Frontal cortex (tissue), 4 donors: ENCODE data around the gene KLB. TPM values are rescaled to one million over a fixed set of nuclear protein-coding genes. Genes with fewer than 3 reads are reported as not detected.
"Not testable (repeated sequence)": the region's sequence is repeated elsewhere in the genome, so short reads cannot be mapped to it uniquely, and the experiment has no call there.

Experiments
- DNase-seq, 2 donors: peaks; one replicate each; pipeline ENCODE4 v3.0.0; 2012; ENCODE audit warnings: low spot score in 2 of 2
- FAIRE-seq: peaks from 2 replicates; lab custom pipeline; 2012; peaks lifted over from hg19 to GRCh38; lab: Jason Lieb, UNC
- total RNA-seq: library from RNA; depleted of rRNA; stranded (reverse); fragments of >200 nt; gene quantifications from one replicate; pipeline ENCODE4 v1.2.3, GENCODE V29; 2014
- donor health status: control.
- donor health status: control.
- donor health status: control.

Gene KLB
- under 0.01 TPM for total RNA-seq

- DNase-seq (no peak), FAIRE-seq (no peak)
Observed at GRCh38 chr4:39406763-39407583, at the start of gene KLB. TSS of gene KLB (plus strand) at chr4:39406930. CDS start at chr4:39406950, 20 bp downstream.

- FAIRE-seq (no peak), DNase-seq (no peak)
Observed at GRCh38 chr4:39357002-39357401, 49.7 kb upstream of the KLB start.

- not testable (repeated sequence) for DNase-seq, FAIRE-seq
Observed at GRCh38 chr4:39360611-39361010, 46.1 kb upstream of the KLB start.

GRCh38 chr4:39362827-39363226 is 43.9 kb upstream of the KLB start:
- no peak for DNase-seq
- no peak for FAIRE-seq

GRCh38 chr4:39363773-39364393 is 42.8 kb upstream of the KLB start:
- no peak for FAIRE-seq
- no peak for DNase-seq

- FAIRE-seq (no peak), DNase-seq (no peak)
Observed at GRCh38 chr4:39365360-39365759, 41.4 kb upstream of the KLB start.

- no peak for FAIRE-seq
- DNase-seq, result peak; percentile 69 to 80
Observed at GRCh38 chr4:39365830-39366771, 40.6 kb upstream of the KLB start, which contains the start of gene RFC1. TSS of gene RFC1 (minus strand) at chr4:39366362. CDS start at chr4:39366241, 121 bp downstream.

- no peak for DNase-seq
- FAIRE-seq, result no peak
Observed at GRCh38 chr4:39367166-39367565, 39.6 kb upstream of the KLB start.

GRCh38 chr4:39369301-39369700 is 37.4 kb upstream of the KLB start:
- FAIRE-seq, result no peak
- DNase-seq, result no peak

GRCh38 chr4:39371209-39371608 is 35.5 kb upstream of the KLB start:
- FAIRE-seq, DNase-seq: not testable (repeated sequence)

- no peak for FAIRE-seq
- DNase-seq, result no peak
Observed at GRCh38 chr4:39375478-39375877, 31.3 kb upstream of the KLB start.

GRCh38 chr4:39383690-39384089 is 23.0 kb upstream of the KLB start:
- no peak for FAIRE-seq
- DNase-seq, result no peak

GRCh38 chr4:39384563-39384962 is 22.2 kb upstream of the KLB start:
- no peak for FAIRE-seq
- no peak for DNase-seq

GRCh38 chr4:39390603-39391002 is 16.1 kb upstream of the KLB start:
- FAIRE-seq (no peak), DNase-seq (no peak)

GRCh38 chr4:39394706-39395105 is 12.0 kb upstream of the KLB start:
- FAIRE-seq (no peak), DNase-seq (no peak)

- not testable (repeated sequence) for DNase-seq, FAIRE-seq
Observed at GRCh38 chr4:39401640-39402039, 5.1 kb upstream of the KLB start.

GRCh38 chr4:39407584-39407885 is 805 bp downstream of the KLB start:
- DNase-seq (no peak), FAIRE-seq (no peak)

GRCh38 chr4:39410415-39410814 is 3.7 kb downstream of the KLB start:
- FAIRE-seq (no peak), DNase-seq (no peak)

- DNase-seq, FAIRE-seq: not testable (repeated sequence)
Observed at GRCh38 chr4:39411561-39411960, 4.8 kb downstream of the KLB start.

GRCh38 chr4:39415678-39416283 is 9.1 kb downstream of the KLB start:
- no peak for FAIRE-seq

More at GRCh38 chr4:39415678-39416283, 9.1 kb downstream of the KLB start:
- no peak for DNase-seq
